ENCODE data around the gene HMGCLL1. TPM values are rescaled to one million over a fixed set of nuclear protein-coding genes. Genes with fewer than 3 reads are reported as not detected.

HMGCLL1 gene
- total RNA-seq, 2 donors from 2014 or later, result not detected

GRCh38 chr6:55560290-55560885 is 18.6 kb downstream of the HMGCLL1 start:
- no peak overlapping the region for H3K4me3 ChIP-seq
- no peaks in the 10 kb centered on the region for H3K36me3 ChIP-seq
- no peaks in the 10 kb centered on the region for H3K4me1 ChIP-seq (ENCODE audit: control insufficient read depth in 1 of 2, low read depth in 2 of 2)
- ATAC-seq (ENCODE audit: insufficient number of reproducible peaks, low FRiP score, low read depth), result no peak
- no peaks in the 10 kb centered on the region for H3K27me3 ChIP-seq (replicated peaks; ENCODE audit: insufficient read depth)
- DNase-seq (ENCODE audit: low spot score), result no peak
- H3K27ac ChIP-seq, result no peak overlapping the region
- TF ChIP-seq CTCF (IDR thresholded peaks at IDR 0.05), result no peak
- no peaks in the 10 kb centered on the region for H3K9me3 ChIP-seq

GRCh38 chr6:55557146-55557545 is 21.8 kb downstream of the HMGCLL1 start:
- H3K27ac ChIP-seq, result no peak overlapping the region
- H3K4me1 ChIP-seq (ENCODE audit: control insufficient read depth in 1 of 2, low read depth in 2 of 2), result no peaks in the 10 kb centered on the region
- no peaks in the 10 kb centered on the region for H3K27me3 ChIP-seq (replicated peaks; ENCODE audit: insufficient read depth)
- DNase-seq (ENCODE audit: low spot score) (no peak), ATAC-seq (ENCODE audit: insufficient number of reproducible peaks, low FRiP score, low read depth) (no peak)
- no peak overlapping the region for H3K4me3 ChIP-seq
- H3K36me3 ChIP-seq, result no peaks in the 10 kb centered on the region
- TF ChIP-seq CTCF (IDR thresholded peaks at IDR 0.05), result no peak
- H3K9me3 ChIP-seq, result no peaks in the 10 kb centered on the region

- Histone ChIP-seq H3K27me3 (replicated peaks; ENCODE audit: insufficient read depth) (no peaks in the 10 kb centered on the region), H3K27ac (no peak overlapping the region), H3K4me1 (ENCODE audit: control insufficient read depth in 1 of 2, low read depth in 2 of 2) (no peaks in the 10 kb centered on the region), H3K36me3 (no peaks in the 10 kb centered on the region), H3K4me3 (no peak overlapping the region), H3K9me3 (no peaks in the 10 kb centered on the region)
- TF ChIP-seq CTCF (IDR thresholded peaks at IDR 0.05), result no peak
- ATAC-seq (ENCODE audit: insufficient number of reproducible peaks, low FRiP score, low read depth), result no peak
- DNase-seq (ENCODE audit: low spot score), result no peak
Observed at GRCh38 chr6:55545791-55546190, 33.2 kb downstream of the HMGCLL1 start.

- Histone ChIP-seq H3K36me3 (no peaks in the 10 kb centered on the region), H3K27ac (no peak overlapping the region), H3K4me3 (no peak overlapping the region), H3K4me1 (ENCODE audit: control insufficient read depth in 1 of 2, low read depth in 2 of 2) (no peaks in the 10 kb centered on the region), H3K27me3 (replicated peaks; ENCODE audit: insufficient read depth) (no peaks in the 10 kb centered on the region), H3K9me3 (no peaks in the 10 kb centered on the region)
- TF ChIP-seq CTCF (IDR thresholded peaks at IDR 0.05), result no peak
- no peak for DNase-seq (ENCODE audit: low spot score)
- ATAC-seq (ENCODE audit: insufficient number of reproducible peaks, low FRiP score, low read depth), result no peak
Observed at GRCh38 chr6:55543633-55544309, 35.2 kb downstream of the HMGCLL1 start.

DNA sequence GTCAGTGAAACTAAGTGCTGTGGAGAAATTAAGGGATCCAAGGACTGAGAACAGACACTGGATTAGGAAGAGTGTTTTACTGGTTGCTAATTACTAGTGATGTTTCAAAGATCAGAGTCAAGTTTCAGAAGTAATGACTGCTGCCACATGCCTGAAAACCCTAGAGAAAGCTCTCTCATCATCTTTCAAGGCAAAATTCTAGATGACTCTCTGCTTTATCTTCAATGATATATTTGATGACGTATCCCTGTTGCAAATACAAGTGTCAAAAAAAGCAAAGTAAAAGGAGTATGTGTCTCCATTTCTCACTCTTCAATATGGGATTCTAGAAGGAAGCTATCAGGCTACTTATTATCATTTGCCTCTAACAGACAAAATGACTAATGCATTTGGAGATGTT is 38.0 kb downstream of the HMGCLL1 start:
- Histone ChIP-seq H3K9me3 (no peaks in the 10 kb centered on the region), H3K27ac (no peak overlapping the region), H3K36me3 (no peaks in the 10 kb centered on the region), H3K4me1 (ENCODE audit: control insufficient read depth in 1 of 2, low read depth in 2 of 2) (no peaks in the 10 kb centered on the region), H3K4me3 (no peak overlapping the region), H3K27me3 (replicated peaks; ENCODE audit: insufficient read depth) (no peaks in the 10 kb centered on the region)
- no peak for TF ChIP-seq CTCF (IDR thresholded peaks at IDR 0.05)
- ATAC-seq (ENCODE audit: insufficient number of reproducible peaks, low FRiP score, low read depth) (no peak), DNase-seq (ENCODE audit: low spot score) (no peak)

Data from thoracic aorta (tissue), 2 donors.